Skeletal muscle cell (primary cell): Measurements from ENCODE around the gene PGM3.

Experiments
- DNase-seq: peaks from one replicate; pipeline ENCODE4 v3.0.0-alpha.2; 2010; ENCODE audit warnings: low read depth
- H3K4me3 ChIP-seq: 2 replicates; pipeline ENCODE4 v1.5.1; 2011; ENCODE audit warnings: low read depth, mild to moderate bottlenecking, control low read depth, low read length, moderate library complexity

PGM3 gene

GRCh38 chr6:83126223-83126622 is 66.8 kb downstream of the PGM3 start:
- H3K4me3 ChIP-seq, result no peak overlapping the region
- DNase-seq, result no peak

GRCh38 chr6:83125425-83125824 is 67.6 kb downstream of the PGM3 start:
- no peak for DNase-seq
- H3K4me3 ChIP-seq, result no peak overlapping the region

- H3K4me3 ChIP-seq, result no peak overlapping the region
- DNase-seq, result no peak
These were observed 68.5 kb downstream of the PGM3 start for GRCh38 chr6:83124553-83124952.

- DNase-seq, result no peak
- H3K4me3 ChIP-seq, result no peak overlapping the region
These were observed 73.2 kb downstream of the PGM3 start for GRCh38 chr6:83119742-83120300.

- DNase-seq, result no peak
- H3K4me3 ChIP-seq, result no peak overlapping the region
These were observed 75.3 kb downstream of the PGM3 start for GRCh38 chr6:83117802-83118201.
